GM21717 (cell line): ENCODE data around the gene SAMD8.
"Not testable (repeated sequence)": the region's sequence is repeated elsewhere in the genome, so short reads cannot be mapped to it uniquely, and the experiment has no call there.

Experiments used
- ATAC-seq: cut with Tn5 transposase; IDR thresholded peaks from one replicate; pipeline ENCODE4 v1.9.1; 2021; ENCODE audit warnings: mild to moderate bottlenecking, moderate library complexity; ENCODE audit not compliant: unreplicated experiment

Gene SAMD8

DNA sequence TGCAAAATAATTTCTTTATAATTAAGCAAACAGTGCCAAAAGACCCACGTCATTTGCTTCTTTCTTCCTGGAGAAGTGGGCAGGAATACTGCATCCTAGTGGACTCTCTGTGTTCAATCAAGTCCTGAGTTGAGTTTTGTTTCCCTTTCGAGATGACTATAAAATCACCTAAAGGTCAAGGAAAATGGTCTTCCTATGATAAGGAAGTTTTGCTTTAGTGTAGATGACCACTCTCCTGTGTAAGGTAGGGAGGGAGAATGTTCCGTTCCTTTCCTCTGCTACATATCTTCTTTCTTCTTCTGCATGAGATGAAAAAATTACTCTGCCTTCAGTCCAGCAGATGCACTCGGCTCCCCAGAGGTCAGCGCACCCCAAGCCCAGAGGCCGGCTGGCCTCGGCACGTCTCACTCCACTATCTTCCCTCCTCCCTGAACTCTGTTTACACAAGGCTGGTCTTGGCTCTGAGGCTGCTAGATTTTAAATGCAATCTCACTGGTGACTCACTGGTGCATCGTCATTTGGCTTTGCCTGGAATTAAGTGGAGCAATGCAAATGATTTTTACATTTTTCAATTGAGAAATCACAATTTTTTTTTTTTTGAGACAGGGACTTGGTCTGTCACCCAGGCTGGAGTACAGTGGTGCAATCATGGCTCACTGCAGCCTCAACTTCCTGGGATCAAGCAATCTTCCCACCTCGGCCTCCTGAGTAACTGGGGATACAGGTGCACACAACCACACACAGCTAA, 80.5 kb downstream of the SAMD8 start:
- no peak for ATAC-seq

DNA sequence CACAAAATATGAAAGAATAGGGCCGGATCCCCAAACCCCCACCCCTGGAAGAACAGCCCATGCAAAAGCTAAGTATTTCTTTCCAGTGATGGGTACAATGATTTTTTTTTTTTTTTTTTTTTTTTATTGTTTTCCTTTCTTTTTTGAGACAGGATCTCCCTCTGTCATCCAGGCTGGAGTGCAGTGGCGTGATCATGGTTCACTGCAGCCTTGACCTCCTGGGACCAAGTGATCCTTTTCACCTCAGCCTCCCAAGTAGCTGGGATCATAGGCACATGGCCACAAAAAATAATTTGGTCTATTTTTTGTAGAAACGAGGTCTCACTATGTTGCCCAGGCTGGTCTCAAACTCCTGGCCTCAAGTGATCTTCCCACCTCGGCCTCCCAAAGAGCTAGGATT, 83.2 kb downstream of the SAMD8 start:
- not testable (repeated sequence) for ATAC-seq

DNA sequence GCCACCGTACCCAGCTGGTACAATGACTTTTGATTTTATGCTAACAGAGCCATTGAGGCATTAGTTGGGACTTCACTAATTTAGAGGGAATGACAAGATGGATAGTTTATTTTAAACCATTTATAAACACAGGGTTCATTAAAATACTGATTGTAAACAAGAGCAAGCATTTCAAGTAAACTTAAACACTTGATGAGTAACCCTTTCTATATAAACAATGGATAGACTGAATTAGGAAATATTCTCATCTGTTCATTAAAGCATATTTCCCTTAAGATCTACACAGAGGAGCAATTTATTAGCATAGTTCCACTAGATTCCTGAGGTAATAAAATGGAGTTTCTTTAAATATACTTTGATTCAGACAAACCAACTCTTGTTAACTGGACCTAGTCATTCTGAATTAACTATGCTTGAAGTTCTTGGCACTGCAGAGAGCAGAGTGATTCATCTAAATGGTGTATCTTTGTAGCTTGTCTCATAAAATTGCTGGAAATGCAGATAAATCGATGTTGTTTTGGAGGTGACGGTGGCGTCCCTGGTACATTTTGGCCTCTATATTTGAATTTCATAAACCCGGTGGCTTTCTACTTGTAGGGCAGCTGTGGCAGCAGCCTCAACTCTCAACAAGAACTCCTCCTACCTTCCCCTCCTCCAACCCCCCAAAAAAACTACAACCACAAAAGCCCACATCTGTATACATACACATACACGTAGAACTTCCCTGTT, 83.7 kb downstream of the SAMD8 start:
- ATAC-seq = no peak

DNA sequence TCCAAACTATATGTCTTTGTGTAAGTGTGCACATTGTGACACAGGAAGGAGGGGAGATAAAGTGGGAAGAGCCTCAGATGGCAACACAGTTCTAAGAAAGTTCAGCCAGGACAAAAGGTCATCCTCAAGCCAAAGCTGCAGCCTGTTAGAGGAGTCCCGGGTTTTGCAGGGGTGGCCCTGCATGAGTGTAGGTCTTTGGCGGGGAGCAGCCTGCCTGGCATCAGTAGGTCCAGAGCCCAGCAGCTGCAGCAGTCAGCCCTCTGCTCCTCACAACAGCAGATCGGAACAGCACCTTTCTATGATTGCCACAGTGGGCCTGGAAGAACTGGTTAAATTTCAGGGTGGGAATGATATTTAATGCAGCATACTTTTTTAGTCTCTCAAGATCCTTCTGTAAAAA, 85.6 kb downstream of the SAMD8 start:
- ATAC-seq = no peak

DNA sequence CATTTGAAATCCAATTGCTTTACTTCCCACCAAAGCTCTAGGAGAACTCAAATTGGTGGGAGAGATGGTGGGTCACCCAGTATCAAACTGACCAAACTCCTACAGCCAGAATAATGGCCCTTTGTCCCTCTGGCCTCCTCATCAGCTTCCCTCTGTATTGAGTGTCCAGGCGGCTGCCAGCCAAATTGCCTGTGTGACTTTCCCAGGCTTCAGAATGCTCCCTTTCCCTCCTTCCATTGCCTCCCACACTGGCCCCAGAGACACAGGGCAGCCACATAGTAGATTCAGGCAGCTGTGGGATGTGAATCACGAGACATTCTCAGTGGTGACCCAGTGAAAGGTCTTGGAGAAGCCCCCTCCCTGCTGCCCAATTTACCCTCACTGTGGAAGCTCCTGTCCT, 86.5 kb downstream of the SAMD8 start:
- ATAC-seq = no peak

DNA sequence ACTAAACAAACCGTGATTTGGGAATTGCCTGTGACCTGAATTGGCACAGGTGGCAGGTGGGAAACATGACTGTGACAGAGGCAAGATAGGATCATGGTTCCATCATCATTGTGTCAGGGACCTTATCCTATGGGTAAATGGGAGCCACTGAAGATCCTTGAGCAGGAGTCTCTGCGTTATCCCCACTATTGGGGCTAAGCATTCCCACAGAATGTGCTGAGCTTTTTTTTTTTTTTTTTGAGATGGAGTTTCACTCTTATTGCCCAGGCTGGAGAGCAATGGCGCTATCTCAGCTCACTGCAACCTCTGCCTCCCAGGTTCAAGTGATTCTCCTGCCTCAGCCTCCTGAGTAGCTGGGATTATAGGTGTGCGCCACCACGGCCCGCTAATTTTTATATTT, 88.5 kb downstream of the SAMD8 start:
- ATAC-seq = not testable (repeated sequence)

DNA sequence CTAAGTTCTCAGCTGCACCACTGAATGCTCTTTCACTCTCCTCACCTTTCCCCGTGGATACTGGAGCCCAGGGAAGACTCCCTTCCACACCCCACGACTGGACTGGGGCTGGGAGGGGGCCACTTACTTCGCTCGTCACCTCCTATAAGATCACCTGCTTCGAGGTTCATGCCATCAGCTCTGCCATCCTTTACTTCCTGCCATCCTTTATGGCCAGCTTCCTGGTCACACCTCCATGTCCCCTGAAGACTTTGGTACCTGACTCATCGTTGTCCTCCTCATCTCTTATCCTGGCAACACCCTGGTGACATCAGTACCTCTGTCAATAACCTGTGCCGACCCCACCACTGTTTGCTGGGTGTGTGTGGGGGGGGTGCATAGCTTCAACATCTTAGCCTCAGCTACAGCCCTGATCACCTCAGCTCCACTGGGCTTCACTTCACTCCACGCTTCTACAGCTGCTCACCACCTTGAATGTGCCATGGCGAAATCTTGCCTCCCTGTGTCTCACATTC, 90.4 kb downstream of the SAMD8 start:
- ATAC-seq = no peak

DNA sequence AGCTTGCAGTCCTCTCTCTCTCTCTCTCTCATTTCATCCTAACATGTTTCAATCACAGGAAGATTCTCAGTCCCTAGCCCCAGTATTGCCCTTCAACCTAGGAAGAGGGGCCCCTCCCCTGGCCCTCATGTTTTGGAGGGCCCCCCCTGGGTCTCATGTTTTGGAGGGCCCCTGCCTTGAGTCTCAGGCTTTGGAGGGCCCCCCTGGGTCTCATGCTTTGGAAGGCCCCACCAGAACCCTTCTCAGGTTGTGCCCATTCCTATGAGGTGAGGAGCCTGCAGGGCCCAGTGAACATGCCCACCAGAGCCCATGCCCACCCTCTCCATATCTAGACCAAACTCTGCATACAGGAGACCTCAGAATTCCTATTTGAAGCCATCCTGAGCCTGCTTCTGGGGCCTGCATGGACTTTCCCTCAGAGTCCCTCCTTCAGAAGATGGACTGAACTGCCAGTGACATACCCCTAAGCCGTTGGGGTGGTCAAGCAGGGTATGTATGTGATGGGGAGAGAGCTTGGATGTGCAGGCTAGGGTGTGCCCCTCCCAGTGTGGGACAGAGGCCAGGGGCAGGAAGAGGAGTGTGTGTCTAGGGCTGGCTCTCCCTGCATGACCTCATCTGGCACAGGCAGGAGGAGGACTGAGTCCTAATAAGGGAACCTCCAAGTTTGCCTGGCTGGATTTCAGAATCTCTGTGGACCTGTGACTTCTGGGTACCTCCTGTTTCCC, 91.0 kb downstream of the SAMD8 start:
- no peak for ATAC-seq

DNA sequence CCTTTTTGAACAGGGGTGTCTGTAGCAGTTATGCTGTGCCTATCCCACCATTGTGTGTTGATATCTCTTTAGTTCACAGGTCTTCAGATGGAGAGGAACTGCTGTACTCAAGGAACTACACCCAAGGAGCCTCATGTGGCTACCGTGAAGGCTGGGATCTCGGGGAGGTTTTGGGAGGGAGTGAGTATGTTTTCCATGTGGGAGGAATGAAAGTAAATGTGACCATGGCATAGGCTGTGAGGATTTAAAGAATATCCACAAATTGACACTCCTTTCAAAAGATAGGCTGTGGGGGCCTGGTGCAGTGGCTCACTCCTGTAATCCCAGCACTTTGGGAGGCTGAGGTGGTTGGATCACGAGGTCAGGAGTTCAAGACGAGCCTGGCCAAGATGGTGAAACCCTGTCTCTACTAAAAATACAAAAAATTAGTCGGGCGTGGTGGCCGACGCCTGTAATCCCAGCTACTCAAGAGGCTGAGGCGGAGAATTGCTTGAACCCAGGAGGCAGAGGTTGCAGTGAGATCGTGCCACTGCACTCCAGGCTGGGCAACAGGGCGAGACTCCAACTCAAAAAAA, 91.7 kb downstream of the SAMD8 start:
- ATAC-seq = not testable (repeated sequence)

DNA sequence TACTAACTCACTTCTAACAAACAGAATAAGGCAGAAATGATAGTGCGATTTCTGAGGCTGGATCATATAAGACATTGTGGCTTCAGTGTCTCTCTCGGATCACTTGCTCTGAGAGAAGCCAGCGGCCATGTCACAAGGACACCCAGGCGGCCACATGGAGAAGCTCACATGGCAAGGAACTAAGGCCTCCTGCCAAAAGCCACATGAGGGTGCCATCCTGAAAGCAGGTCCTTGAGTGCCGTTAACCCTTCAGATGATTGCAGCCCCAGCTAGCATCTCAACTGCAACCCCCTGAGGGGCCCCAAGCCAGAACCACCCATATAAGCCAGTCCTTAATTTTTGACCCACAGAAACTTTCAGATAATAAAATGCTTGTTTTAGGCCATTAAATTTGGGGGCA, 92.3 kb downstream of the SAMD8 start:
- ATAC-seq = no peak

DNA sequence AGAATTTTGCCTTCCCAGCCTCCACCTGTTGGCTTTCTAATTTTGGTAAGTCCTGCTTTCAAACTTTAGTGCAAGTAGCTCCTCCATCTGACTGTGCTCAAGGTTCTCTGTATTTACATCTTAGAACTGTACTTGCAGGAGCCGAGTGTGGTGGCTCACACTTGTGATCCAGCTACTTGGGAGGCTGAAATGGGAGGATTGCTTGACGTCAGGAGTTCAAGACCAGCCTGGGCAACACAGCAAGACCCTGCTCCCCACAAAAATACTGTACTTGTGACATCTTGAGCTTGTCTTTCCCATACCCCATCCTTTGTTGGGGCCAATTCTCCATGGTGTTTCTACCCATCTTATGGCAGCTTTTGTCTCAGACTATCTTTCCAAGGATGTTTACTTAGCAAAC, 94.5 kb downstream of the SAMD8 start:
- ATAC-seq = no peak

DNA sequence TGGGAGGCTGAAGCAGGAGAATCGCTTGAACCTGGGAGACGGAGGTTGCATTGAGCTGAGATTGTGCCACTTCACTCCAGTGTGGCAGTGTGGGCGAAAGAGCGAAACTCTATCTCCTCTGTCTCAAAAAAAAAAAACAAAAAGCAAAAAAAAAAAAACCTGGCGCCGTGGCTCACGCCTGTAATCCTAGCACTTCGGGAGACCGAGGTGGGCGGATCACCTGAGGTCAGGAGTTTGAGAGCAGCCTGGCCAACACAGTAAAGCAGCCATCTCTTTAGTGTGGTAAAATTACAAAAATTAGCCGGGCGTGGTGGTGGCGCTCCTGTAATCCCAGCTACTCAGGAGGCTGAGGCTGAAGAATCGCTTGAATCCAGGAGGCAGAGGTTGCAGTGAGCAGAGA, 95.2 kb downstream of the SAMD8 start:
- not testable (repeated sequence) for ATAC-seq

DNA sequence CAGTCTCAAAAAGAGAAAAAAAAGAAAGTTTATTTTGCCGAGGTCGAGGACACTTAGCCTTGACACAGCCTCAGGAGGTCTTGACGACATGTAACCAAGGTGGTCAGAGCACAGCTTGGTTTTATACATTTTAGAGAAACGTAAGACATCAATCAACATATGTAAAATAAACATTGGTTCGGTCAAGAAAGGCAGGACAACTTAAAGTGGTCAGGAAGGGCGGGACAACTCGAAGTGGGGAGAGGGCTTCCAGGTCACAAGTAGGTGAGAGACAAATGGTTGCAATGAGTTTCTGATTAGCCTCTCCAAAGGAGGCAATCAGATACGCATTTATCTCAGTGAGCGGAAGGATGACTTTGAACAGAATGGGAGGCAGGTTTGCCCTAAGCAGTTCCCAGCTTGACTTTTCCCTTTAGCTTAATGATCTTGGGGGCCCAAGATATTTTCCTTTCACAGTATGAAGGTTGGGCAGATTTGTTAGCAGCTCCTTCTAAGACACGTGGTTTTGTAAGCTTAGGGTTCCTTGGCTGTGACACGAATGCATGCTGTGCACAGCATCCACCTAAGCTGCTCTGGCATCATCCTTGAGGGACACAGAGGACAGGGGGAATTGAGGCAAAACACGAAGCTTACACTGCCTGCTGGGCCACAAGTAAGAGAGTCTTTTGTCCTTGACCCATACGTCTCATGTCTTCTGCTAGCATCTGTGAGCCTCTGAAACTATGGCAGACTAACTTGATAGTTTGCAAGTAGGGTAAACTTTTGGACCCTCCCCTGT, 95.8 kb downstream of the SAMD8 start:
- no peak for ATAC-seq

DNA sequence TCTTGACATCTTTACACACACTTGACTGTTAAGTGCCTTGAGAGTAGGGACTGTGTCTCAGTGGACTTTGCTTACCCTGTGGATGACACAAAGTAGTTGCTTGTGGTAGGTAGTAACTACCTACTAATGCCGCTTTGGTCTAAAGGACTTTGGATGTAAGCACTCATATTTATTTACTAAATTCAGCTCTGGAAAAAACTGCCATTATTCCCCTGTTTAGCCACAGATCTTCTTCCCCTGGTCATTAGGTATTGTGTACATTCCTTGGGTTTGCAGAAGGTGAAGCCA, 96.3 kb downstream of the SAMD8 start:
- ATAC-seq = no peak

DNA sequence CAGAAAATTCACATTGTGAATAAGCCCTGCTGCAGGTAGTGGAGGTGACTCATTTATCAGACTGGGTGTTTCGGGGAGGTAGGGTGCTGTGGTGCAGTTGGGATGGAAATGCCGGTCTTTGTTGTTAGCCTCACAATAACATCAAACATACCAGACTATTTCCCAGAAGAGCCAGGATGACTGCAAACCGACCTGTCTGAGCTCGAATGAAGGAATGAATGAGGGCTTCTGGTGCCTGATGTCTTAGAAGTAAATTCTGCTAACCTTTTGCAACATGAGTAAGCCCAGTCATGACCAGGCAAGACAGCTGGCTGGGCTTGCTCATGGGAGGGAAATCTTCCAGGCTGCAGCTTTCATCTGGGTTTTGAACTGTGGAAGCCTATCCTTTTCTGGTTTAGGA, 96.7 kb downstream of the SAMD8 start:
- no peak for ATAC-seq

DNA sequence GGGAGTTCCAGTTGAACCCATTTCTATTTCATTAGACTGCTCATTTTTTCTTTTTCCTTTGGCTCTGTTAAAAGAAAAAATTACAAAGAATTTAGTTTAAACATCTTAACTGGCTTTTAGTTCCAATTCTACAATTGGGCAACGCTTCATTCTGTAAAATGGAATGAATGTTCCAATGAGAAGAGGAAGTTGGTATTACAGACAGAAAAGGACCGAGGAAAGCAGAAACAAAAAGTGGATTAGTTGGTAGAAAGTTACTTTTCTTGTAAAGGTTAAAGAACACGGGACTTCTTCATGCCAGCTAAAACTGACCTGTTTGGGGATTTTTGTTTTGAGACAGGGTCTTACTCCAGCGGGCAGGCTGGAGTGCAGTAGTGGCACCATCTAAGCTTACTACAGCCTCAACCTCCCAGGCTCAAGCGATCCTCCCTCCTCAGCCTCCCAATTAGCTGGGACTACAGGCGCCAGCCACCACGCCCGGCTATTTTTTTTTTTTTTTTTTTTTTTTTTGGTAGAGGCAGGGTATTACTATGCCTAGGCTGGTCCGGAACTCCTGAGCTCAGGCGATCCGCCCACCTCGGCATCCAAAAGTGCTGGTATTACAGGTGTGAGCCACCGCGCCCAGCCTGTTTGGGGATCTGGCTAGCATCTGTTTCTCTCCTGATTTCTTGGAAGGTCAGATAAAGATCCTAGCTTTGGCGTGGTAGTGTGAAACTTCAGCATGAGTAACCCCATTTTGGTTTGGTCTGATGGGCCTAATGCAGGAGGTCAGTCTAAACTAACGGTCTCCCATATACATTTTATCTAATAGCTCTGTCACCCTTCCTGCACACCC, 97.8 kb downstream of the SAMD8 start:
- no peak for ATAC-seq

DNA sequence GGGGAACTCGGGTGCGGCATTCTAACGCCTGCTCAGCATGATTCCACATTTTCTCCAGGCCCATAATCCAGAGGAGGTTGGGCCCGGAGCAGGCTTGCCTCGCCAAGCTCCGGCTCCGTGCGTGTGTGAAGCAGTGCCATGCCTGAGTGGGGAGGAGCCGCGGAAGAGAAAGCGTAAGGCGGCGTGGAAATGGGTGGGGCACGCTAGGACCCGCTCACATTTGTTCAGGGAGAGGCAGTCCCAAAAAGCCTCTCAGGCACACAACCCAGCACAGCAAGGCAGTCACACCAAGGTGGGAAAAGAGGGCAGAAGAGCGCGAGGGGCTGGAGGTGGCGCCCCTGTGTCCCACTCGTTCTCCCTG, 98.4 kb downstream of the SAMD8 start:
- peak; percentile 71 for ATAC-seq

DNA sequence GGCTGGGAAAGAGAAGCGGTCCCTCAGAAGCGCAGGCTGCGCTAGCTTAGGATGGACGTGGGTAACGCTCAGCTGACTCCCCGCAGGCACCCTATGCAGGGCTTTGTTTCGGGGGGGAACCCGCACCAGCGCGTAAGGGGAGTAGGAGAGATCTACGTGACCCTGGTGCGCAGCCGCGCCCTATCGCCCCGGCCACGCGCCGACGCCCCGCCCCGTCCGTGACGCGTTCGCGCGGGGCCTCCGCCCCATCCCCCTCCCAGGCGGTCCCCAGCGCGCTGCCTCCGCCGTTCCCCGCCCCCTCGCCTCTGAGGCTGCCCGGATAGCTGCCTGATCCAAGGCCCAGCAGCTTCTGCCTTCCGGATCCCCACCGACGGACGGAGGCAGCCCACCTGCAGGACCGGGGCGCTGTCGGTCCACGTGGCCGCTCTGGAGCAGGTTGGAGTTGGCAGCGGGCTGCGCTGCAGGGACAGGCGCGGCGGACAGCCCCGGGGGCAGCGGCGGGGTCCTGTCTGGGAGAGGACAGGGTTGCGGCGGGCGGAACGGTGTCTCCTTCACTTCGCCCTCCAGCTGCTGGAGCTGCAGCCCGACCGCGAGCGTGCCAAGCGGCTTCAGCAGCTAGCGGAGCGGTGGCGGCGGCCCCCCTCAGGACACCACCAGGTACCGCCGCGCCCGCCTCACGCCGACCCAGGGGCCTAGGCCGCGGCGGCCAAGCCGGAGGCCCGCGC, 99.0 kb downstream of the SAMD8 start, which contains the start of gene VDAC2:
Gene VDAC2, plus strand, starts transcription at position 515 of the 725 bp plus-strand sequence. CDS start 363 bp downstream, outside the sequence.
- ATAC-seq = peak; percentile 81

DNA sequence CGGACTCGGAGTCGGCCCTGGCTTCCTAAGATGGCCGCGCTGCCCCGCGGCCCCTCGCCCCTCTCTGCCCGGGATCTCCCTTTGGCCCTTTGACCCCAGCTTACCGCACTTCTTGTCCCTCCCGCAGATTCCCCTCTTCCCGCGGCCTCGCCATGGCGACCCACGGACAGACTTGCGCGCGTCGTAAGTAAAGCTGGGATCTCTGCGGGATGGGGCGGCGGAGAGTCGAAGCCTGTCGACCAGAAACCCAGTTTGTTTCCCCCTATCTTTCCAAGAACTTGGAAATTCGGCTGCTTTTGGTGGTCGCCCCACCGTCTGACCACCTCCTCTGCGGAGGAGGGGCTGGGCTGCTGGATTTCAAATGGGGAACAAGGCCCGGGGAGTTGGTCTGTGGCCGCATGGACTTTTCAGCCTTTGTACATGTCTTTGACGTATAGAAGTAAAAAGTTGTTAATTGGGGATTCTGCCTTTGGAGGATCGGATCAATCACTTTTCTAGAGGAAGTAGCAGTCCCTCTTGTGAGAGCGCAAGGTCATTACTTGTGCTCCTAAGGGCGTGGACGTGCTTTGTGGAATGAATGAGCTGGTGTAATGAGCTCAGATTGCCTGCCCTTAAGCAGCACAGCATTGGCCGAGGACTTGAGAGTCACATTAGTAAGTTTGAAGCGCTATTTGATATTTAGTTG, 99.7 kb downstream of the SAMD8 start:
- no peak for ATAC-seq
